ENCODE data around the gene UGT8.

UGT8 gene

DNA sequence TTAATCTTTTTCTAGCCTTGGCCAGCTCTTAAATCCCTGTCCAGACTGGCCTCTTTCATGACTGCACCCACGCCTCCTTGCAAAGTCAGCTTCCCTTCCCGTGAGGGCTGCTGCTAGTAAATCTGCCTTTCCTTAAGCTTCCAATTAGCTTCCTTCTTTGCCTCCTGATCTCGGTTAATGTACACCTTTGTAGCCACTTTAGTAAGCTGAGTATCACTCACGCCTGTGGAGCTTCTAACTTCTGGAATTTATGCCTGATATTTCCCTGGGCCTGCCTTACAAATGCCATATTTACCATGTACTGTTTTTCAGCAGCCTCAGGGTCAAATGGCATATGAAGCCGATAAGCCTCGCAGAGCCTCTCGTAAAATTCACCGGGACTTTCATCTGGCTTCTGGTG, 5.1 kb upstream of the UGT8 start (continued):
- no peak for TF ChIP-seq TRIM28 (IDR thresholded peaks at IDR 0.05; ENCODE audit: borderline replicate concordance, low read length)
- no peak for TF ChIP-seq ZNF155 (tag by site-specific recombination; IDR thresholded peaks at IDR 0.05)
- no peak for TF ChIP-seq ZNF654 (tag by site-specific recombination; IDR thresholded peaks at IDR 0.05; ENCODE audit: low read depth)
- TF ChIP-seq, protein P1, sequence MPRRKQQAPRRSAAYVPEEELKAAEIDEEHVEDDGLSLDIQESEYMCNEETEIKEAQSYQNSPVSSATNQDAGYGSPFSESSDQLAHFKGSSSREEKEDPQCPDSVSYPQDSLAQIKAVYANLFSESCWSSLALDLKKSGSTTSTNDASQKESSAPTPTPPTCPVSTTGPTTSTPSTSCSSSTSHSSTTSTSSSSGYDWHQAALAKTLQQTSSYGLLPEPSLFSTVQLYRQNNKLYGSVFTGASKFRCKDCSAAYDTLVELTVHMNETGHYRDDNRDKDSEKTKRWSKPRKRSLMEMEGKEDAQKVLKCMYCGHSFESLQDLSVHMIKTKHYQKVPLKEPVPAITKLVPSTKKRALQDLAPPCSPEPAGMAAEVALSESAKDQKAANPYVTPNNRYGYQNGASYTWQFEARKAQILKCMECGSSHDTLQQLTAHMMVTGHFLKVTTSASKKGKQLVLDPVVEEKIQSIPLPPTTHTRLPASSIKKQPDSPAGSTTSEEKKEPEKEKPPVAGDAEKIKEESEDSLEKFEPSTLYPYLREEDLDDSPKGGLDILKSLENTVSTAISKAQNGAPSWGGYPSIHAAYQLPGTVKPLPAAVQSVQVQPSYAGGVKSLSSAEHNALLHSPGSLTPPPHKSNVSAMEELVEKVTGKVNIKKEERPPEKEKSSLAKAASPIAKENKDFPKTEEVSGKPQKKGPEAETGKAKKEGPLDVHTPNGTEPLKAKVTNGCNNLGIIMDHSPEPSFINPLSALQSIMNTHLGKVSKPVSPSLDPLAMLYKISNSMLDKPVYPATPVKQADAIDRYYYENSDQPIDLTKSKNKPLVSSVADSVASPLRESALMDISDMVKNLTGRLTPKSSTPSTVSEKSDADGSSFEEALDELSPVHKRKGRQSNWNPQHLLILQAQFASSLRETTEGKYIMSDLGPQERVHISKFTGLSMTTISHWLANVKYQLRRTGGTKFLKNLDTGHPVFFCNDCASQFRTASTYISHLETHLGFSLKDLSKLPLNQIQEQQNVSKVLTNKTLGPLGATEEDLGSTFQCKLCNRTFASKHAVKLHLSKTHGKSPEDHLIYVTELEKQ (tag by site-specific recombination; IDR thresholded peaks at IDR 0.05; ENCODE audit: borderline replicate concordance): no peak
- TF ChIP-seq ZNF223 (tag by site-specific recombination; IDR thresholded peaks at IDR 0.05): no peak
- no peak for TF ChIP-seq HOXA7 (CRISPR knock-in tag; IDR thresholded peaks at IDR 0.05; ENCODE audit: borderline replicate concordance)
- TF ChIP-seq ZNF146 (tag by site-specific recombination; IDR thresholded peaks at IDR 0.05): no peak
- TF ChIP-seq, protein P2, sequence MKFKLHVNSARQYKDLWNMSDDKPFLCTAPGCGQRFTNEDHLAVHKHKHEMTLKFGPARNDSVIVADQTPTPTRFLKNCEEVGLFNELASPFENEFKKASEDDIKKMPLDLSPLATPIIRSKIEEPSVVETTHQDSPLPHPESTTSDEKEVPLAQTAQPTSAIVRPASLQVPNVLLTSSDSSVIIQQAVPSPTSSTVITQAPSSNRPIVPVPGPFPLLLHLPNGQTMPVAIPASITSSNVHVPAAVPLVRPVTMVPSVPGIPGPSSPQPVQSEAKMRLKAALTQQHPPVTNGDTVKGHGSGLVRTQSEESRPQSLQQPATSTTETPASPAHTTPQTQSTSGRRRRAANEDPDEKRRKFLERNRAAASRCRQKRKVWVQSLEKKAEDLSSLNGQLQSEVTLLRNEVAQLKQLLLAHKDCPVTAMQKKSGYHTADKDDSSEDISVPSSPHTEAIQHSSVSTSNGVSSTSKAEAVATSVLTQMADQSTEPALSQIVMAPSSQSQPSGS (tag by site-specific recombination; IDR thresholded peaks at IDR 0.05; ENCODE audit: low read depth): no peak
- TF ChIP-seq ZNF311 (tag by site-specific recombination; IDR thresholded peaks at IDR 0.05; ENCODE audit: borderline replicate concordance): no peak

DNA sequence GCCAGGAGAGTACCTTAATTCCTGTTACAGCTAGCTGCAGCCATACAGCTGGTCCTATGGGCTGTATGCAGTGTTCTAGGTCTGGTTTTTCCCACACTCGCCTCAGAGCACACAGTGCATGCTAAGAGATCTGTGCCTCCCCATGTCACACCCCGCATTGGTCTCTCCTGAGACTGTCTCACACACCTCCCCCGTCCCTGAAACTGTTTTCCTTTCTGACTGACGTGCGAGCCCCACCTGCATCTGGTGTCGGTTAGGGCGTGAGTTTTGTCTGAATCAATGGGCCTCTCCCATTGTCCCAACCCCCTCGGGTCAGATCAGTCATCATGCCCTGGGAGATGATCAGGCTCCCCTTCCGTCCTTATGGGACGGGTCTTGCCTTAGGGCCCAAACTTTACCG, 3.4 kb upstream of the UGT8 start:
- Histone ChIP-seq H3K27ac (ENCODE audit: extremely low read depth, low read depth, low read length) (no peak overlapping the region), H3K4me3 (ENCODE audit: low read depth, low read length) (no peak overlapping the region), H3K36me3 (ENCODE audit: control insufficient read depth in 2 of 2, insufficient read depth in 1 of 2, low read length in 2 of 2) (no peaks in the 10 kb centered on the region), H3K9me3 (ENCODE audit: control insufficient read depth, insufficient read depth, low read depth, low read length) (no peaks in the 10 kb centered on the region), H3K4me1 (ENCODE audit: control insufficient read depth, insufficient read depth, low read length) (no peaks in the 10 kb centered on the region)
- TF ChIP-seq, protein P3, sequence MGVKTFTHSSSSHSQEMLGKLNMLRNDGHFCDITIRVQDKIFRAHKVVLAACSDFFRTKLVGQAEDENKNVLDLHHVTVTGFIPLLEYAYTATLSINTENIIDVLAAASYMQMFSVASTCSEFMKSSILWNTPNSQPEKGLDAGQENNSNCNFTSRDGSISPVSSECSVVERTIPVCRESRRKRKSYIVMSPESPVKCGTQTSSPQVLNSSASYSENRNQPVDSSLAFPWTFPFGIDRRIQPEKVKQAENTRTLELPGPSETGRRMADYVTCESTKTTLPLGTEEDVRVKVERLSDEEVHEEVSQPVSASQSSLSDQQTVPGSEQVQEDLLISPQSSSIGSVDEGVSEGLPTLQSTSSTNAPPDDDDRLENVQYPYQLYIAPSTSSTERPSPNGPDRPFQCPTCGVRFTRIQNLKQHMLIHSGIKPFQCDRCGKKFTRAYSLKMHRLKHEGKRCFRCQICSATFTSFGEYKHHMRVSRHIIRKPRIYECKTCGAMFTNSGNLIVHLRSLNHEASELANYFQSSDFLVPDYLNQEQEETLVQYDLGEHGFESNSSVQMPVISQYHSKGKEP (tag by site-specific recombination; IDR thresholded peaks at IDR 0.05): no peak
- TF ChIP-seq ZNF600 (tag by site-specific recombination; IDR thresholded peaks at IDR 0.05) (no peak), KLF16 (tag by site-specific recombination; IDR thresholded peaks at IDR 0.05) (no peak)
- TF ChIP-seq, protein P4, sequence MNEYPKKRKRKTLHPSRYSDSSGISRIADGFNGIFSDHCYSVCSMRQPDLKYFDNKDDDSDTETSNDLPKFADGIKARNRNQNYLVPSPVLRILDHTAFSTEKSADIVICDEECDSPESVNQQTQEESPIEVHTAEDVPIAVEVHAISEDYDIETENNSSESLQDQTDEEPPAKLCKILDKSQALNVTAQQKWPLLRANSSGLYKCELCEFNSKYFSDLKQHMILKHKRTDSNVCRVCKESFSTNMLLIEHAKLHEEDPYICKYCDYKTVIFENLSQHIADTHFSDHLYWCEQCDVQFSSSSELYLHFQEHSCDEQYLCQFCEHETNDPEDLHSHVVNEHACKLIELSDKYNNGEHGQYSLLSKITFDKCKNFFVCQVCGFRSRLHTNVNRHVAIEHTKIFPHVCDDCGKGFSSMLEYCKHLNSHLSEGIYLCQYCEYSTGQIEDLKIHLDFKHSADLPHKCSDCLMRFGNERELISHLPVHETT (tag by site-specific recombination; IDR thresholded peaks at IDR 0.05): no peak
- TF ChIP-seq, protein P1 (tag by site-specific recombination; IDR thresholded peaks at IDR 0.05; ENCODE audit: borderline replicate concordance): no peak
- POLR2A ChIA-PET: no interaction called here
- CTCF ChIA-PET: no interaction called here

All from HEK293 (cell line).